Peyer's patch (tissue), 4 donors: ENCODE measurements around the gene MACROD2.

Source experiments
- POLR2A ChIP-seq, 2 donors: fragments of 450-650 bp; IDR thresholded peaks; one replicate each; pipeline ENCODE4 v1.5.1; 2017; ENCODE audit warnings: antibody characterized with exemption in 2 of 2, mild to moderate bottlenecking in 2 of 2, moderate library complexity in 2 of 2
- TF ChIP-seq, protein P1 (sequence below), 6 experiments: fragments of 450-650 bp in 4 of 6; fragments of 200-600 bp in 2 of 6; sonication (generic) in 1 of 6; IDR thresholded peaks; one replicate each; pipeline ENCODE4 v1.5.1; 2017 to 2019; ENCODE audit warnings: antibody characterized with exemption in 6 of 6, mild to moderate bottlenecking in 3 of 6, moderate library complexity in 1 of 6

DNA sequence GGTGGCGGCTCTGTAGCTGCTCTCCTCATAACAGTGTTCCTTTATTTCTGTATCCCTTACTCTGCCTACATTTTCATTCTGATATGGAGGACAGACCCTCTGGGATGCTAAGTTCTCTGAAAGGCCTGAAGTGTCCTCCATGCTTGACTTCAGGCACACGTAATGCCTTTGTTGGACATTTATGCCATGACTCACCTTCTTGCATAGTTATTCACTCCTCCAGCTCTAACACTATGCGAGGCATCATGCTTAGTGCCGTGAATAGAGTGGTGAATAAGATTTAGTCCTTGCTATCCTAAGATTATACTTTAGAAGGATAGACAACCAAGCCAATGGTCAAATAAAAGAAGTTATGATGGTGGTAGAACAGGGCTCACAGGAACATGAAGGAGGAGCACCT, 1103.0 kb downstream of the MACROD2 start:
- TF ChIP-seq POLR2A (IDR thresholded peaks at IDR 0.05), result no peak
- TF ChIP-seq, protein P1, sequence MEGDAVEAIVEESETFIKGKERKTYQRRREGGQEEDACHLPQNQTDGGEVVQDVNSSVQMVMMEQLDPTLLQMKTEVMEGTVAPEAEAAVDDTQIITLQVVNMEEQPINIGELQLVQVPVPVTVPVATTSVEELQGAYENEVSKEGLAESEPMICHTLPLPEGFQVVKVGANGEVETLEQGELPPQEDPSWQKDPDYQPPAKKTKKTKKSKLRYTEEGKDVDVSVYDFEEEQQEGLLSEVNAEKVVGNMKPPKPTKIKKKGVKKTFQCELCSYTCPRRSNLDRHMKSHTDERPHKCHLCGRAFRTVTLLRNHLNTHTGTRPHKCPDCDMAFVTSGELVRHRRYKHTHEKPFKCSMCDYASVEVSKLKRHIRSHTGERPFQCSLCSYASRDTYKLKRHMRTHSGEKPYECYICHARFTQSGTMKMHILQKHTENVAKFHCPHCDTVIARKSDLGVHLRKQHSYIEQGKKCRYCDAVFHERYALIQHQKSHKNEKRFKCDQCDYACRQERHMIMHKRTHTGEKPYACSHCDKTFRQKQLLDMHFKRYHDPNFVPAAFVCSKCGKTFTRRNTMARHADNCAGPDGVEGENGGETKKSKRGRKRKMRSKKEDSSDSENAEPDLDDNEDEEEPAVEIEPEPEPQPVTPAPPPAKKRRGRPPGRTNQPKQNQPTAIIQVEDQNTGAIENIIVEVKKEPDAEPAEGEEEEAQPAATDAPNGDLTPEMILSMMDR (IDR thresholded peaks at IDR 0.05), result no peak
